Stimulated activated CD4-positive, alpha-beta T cell treated with anti-CD3 and anti-CD28 coated beads, TNF-alpha, amount 100 ng/mL, for 4 hours (primary cell): Measurements from ENCODE around the gene ZNF536.

Experiments
- DNase-seq, 3 experiments: peaks; one replicate each; pipeline ENCODE4 v3.0.0-alpha.2; 2020; ENCODE audit warnings: low read depth in 3 of 3

Gene ZNF536

GRCh38 chr19:30562981-30563380 is 190.8 kb downstream of the ZNF536 start:
- no peak for DNase-seq

- no peak for DNase-seq
These were observed 191.5 kb downstream of the ZNF536 start for GRCh38 chr19:30563691-30564090.

GRCh38 chr19:30564551-30565011 is 192.4 kb downstream of the ZNF536 start:
- DNase-seq = no peak

GRCh38 chr19:30565636-30566035 is 193.5 kb downstream of the ZNF536 start:
- DNase-seq = no peak

- no peak for DNase-seq
These were observed 194.7 kb downstream of the ZNF536 start for GRCh38 chr19:30566681-30567420.

- DNase-seq = no peak
These were observed 195.5 kb downstream of the ZNF536 start for GRCh38 chr19:30567536-30568232.

- no peak for DNase-seq
These were observed 198.0 kb downstream of the ZNF536 start for GRCh38 chr19:30570194-30570593.

GRCh38 chr19:30577551-30578105 is 205.4 kb downstream of the ZNF536 start:
- DNase-seq = no peak

- DNase-seq = no peak
These were observed 207.2 kb downstream of the ZNF536 start for GRCh38 chr19:30579419-30579818.

GRCh38 chr19:30580673-30581072 is 208.5 kb downstream of the ZNF536 start:
- no peak for DNase-seq

- no peak for DNase-seq
These were observed 211.9 kb downstream of the ZNF536 start for GRCh38 chr19:30584090-30584489.

GRCh38 chr19:30587869-30588268 is 215.7 kb downstream of the ZNF536 start:
- no peak for DNase-seq

- DNase-seq = no peak
These were observed 218.5 kb downstream of the ZNF536 start for GRCh38 chr19:30590596-30591229.

- DNase-seq = no peak
These were observed 221.2 kb downstream of the ZNF536 start for GRCh38 chr19:30593356-30593755.

GRCh38 chr19:30593975-30594745 is 222.0 kb downstream of the ZNF536 start:
- no peak for DNase-seq

GRCh38 chr19:30596268-30596667 is 224.1 kb downstream of the ZNF536 start:
- no peak for DNase-seq

- no peak for DNase-seq
These were observed 224.7 kb downstream of the ZNF536 start for GRCh38 chr19:30596813-30597399.

GRCh38 chr19:30598688-30599087 is 226.5 kb downstream of the ZNF536 start:
- DNase-seq = no peak

- no peak for DNase-seq
These were observed 230.6 kb downstream of the ZNF536 start for GRCh38 chr19:30602661-30603350.

- no peak for DNase-seq
These were observed 232.5 kb downstream of the ZNF536 start for GRCh38 chr19:30604657-30605056.

GRCh38 chr19:30605333-30605732 is 233.1 kb downstream of the ZNF536 start:
- no peak for DNase-seq
